Transverse colon (tissue), 4 donors: Measurements from ENCODE around the gene MYO16. TPM values are rescaled to one million over a fixed set of nuclear protein-coding genes. Genes with fewer than 3 reads are reported as not detected.

Experiments used
- DNase-seq: peaks from one replicate; pipeline ENCODE4 v3.0.0-alpha.2; 2019
- H3K27ac ChIP-seq, 4 donors: fragments of 200-600 bp; sonication (generic); 2 replicates each; pipeline ENCODE4 v1.5.1; 2016 to 2018; ENCODE audit warnings: inconsistent platforms in 4 of 4
- H3K27me3 ChIP-seq: fragments of 200-600 bp; sonication (generic); 2 replicates; pipeline ENCODE4 v1.5.1; 2017; ENCODE audit warnings: inconsistent platforms
- H3K36me3 ChIP-seq, 4 donors: fragments of 200-600 bp; sonication (generic); 2 replicates each; pipeline ENCODE4 v1.5.1; 2017 to 2019; ENCODE audit warnings: inconsistent platforms in 4 of 4
- H3K4me1 ChIP-seq, 4 donors: fragments of 200-600 bp; sonication (generic); 2 replicates each; pipeline ENCODE4 v1.5.1; 2017 to 2020; ENCODE audit warnings: inconsistent platforms in 4 of 4
- H3K4me3 ChIP-seq, 4 donors: fragments of 200-600 bp; sonication (generic); 1 replicate in 1 of 4; 2 replicates in 3 of 4; pipeline versions ENCODE4 v1.5.1 to v1.6.1; 2017 to 2019; ENCODE audit warnings: inconsistent platforms in 4 of 4
- H3K9me3 ChIP-seq, 2 donors: fragments of 200-600 bp; sonication (generic); 2 replicates each; pipeline ENCODE4 v1.5.1; 2017 to 2019; ENCODE audit warnings: inconsistent platforms in 2 of 2
- EP300 ChIP-seq: sonication (generic); formaldehyde crosslinking; IDR thresholded peaks from one replicate; pipeline ENCODE4 v1.6.1; 2017; ENCODE audit warnings: antibody characterized with exemption, low read depth
- POLR2A ChIP-seq: fragments of 450-650 bp; IDR thresholded peaks from one replicate; pipeline ENCODE4 v1.6.1; 2016; ENCODE audit warnings: antibody characterized with exemption, mild to moderate bottlenecking, moderate library complexity
- POLR2AphosphoS5 ChIP-seq, 3 donors: sonication (generic); formaldehyde crosslinking; IDR thresholded peaks; one replicate each; pipeline ENCODE4 v1.6.1; 2016; ENCODE audit warnings: antibody characterized with exemption in 3 of 3
- WGBS, 2 donors: methylation state at CpG; one replicate each; pipeline ENCODE4 v1.1.5; 2018; ENCODE audit warnings: low coverage in 1 of 2; 5-methylcytosine and 5-hydroxymethylcytosine counted together
- in situ Hi-C, 4 donors: fragments of 200-750 bp; cut with MboI; loops; one replicate each; pipeline versions ENCODE4 v1.15.0 to v1.15.1; 2017; ENCODE audit warnings: low sequenced_read_pairs in 3 of 4, low pct_ligation_motif_present in 1 of 4, low pct_unique_long_range_greater_than_20kb in 1 of 4
- intact Hi-C: fragments of 100-400 bp; cut with DNase I; formaldehyde crosslinking; loops from one replicate; pipeline ENCODE4 v1.15.1; 2023; ENCODE audit warnings: low total_unique reads
- total RNA-seq, 4 donors: library from RNA; depleted of rRNA; stranded (reverse); fragments of >200 nt; gene quantifications; one replicate each; pipeline ENCODE4 v1.1.0, GENCODE V29; 2016
- TF ChIP-seq, protein P1 (sequence below), 5 experiments: fragments of 200-600 bp in 3 of 5; fragments of 450-650 bp in 2 of 5; sonication (generic) in 3 of 5; IDR thresholded peaks; 1 replicate in 2 of 5; 2 replicates in 3 of 5; pipeline ENCODE4 v1.5.1; 2016 to 2017; ENCODE audit warnings: antibody characterized with exemption in 5 of 5, inconsistent platforms in 3 of 5, mild to moderate bottlenecking in 2 of 5, moderate library complexity in 1 of 5

The MYO16 gene
- total RNA-seq, 4 donors from 2014 or later = under 0.01 to 3.4 TPM; not detected in 2

- WGBS, 2 donors = 61 to 72% methylated on average over 4 to 6 of the region's 6 CpGs
- H3K4me1 ChIP-seq = no peaks in the 10 kb centered on the region
- H3K27me3 ChIP-seq = no peaks in the 10 kb centered on the region
- no peak for DNase-seq
- intact Hi-C loops (no loop called here), in situ Hi-C loops (no loop called here)
- no peaks in the 10 kb centered on the region for H3K9me3 ChIP-seq
- no peaks in the 10 kb centered on the region for H3K36me3 ChIP-seq
- no peak overlapping the region for H3K27ac ChIP-seq
- TF ChIP-seq, protein P1, sequence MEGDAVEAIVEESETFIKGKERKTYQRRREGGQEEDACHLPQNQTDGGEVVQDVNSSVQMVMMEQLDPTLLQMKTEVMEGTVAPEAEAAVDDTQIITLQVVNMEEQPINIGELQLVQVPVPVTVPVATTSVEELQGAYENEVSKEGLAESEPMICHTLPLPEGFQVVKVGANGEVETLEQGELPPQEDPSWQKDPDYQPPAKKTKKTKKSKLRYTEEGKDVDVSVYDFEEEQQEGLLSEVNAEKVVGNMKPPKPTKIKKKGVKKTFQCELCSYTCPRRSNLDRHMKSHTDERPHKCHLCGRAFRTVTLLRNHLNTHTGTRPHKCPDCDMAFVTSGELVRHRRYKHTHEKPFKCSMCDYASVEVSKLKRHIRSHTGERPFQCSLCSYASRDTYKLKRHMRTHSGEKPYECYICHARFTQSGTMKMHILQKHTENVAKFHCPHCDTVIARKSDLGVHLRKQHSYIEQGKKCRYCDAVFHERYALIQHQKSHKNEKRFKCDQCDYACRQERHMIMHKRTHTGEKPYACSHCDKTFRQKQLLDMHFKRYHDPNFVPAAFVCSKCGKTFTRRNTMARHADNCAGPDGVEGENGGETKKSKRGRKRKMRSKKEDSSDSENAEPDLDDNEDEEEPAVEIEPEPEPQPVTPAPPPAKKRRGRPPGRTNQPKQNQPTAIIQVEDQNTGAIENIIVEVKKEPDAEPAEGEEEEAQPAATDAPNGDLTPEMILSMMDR (IDR thresholded peaks at IDR 0.05) = no peak
- TF ChIP-seq POLR2AphosphoS5 (IDR thresholded peaks at IDR 0.05) (no peak), EP300 (no peak), POLR2A (no peak)
- H3K4me3 ChIP-seq = no peak overlapping the region
Observed at GRCh38 chr13:109074436-109074835, 445.0 kb downstream of the MYO16 start.

GRCh38 chr13:109074853-109075252 lies 445.4 kb downstream of the MYO16 start:
- WGBS, 2 donors = 81 to 84% methylated on average over 3 of the region's 3 CpGs
- intact Hi-C loops (no loop called here), in situ Hi-C loops (no loop called here)
- Histone ChIP-seq H3K36me3 (no peaks in the 10 kb centered on the region), H3K4me1 (no peaks in the 10 kb centered on the region), H3K9me3 (no peaks in the 10 kb centered on the region), H3K27ac (no peak overlapping the region), H3K4me3 (no peak overlapping the region), H3K27me3 (no peaks in the 10 kb centered on the region)
- no peak for DNase-seq
- TF ChIP-seq POLR2AphosphoS5 (IDR thresholded peaks at IDR 0.05) = no peak
- no peak for TF ChIP-seq POLR2A
- TF ChIP-seq, protein P1 (IDR thresholded peaks at IDR 0.05) = no peak
- TF ChIP-seq EP300 = no peak

DNA sequence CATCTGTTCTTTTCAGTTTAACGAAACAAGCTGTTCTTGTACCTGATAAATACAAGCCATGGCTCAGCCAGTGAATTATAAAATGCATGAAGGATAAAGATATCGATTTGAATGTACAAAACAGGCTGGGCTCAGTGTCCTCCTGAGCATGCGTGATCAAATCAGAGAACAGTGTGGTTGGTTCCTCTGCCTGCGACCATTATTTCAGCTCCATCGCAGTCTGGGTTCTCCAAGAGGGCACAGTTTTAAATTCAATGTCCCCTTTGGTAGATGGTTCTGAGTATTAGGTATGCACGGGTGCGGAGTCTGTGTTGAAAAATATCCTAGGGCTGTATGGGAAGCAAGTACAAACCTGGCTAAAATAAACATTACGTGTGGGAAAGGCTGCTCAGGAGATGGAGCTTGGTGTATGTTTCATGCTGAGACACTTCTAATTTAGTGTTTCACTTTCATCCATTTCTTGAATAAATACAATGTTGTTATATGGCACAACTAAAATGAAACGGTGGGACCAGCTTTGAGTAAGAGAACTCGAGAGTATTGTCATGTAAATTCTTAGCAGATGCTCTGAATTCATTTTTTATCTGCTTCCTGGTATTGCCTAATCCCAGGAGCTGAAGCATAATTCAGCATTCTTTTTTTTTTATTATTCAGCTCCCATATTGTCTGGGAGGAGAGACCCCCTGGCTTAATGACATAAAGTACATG lies 458.7 kb downstream of the MYO16 start:
- Histone ChIP-seq H3K4me3 (no peak overlapping the region), H3K9me3 (no peaks in the 10 kb centered on the region), H3K36me3 (no peaks in the 10 kb centered on the region), H3K4me1 (no peaks in the 10 kb centered on the region), H3K27me3 (no peaks in the 10 kb centered on the region), H3K27ac (no peak overlapping the region)
- TF ChIP-seq, protein P1 (IDR thresholded peaks at IDR 0.05) = no peak
- no peak for TF ChIP-seq POLR2AphosphoS5 (IDR thresholded peaks at IDR 0.05)
- no peak for TF ChIP-seq POLR2A
- TF ChIP-seq EP300 = no peak
- 73 to 79% methylated on average over 10 of the region's 10 CpGs for WGBS, 2 donors
- in situ Hi-C loops = no loop called here
- intact Hi-C loops = no loop called here
- DNase-seq = no peak

- no peaks in the 10 kb centered on the region for H3K27me3 ChIP-seq
- no peaks in the 10 kb centered on the region for H3K9me3 ChIP-seq
- no peaks in the 10 kb centered on the region for H3K4me1 ChIP-seq
- 87 to 100% methylated on average over 3 to 22 of the region's 22 CpGs for WGBS, 2 donors
- in situ Hi-C loops (no loop called here), intact Hi-C loops (no loop called here)
- no peak overlapping the region for H3K4me3 ChIP-seq
- no peak for DNase-seq
- H3K27ac ChIP-seq = no peak overlapping the region
- TF ChIP-seq POLR2AphosphoS5 (IDR thresholded peaks at IDR 0.05) (no peak), POLR2A (no peak), EP300 (no peak)
- TF ChIP-seq, protein P1 (IDR thresholded peaks at IDR 0.05) = no peak
- H3K36me3 ChIP-seq = no peaks in the 10 kb centered on the region
Observed at GRCh38 chr13:109088624-109088917, 459.2 kb downstream of the MYO16 start.
